Measurements from ENCODE around the gene PKNOX2.

- TF ChIP-seq CTCF (IDR thresholded peaks at IDR 0.05; ENCODE audit: low read depth, low read length): no peak
- TF ChIP-seq EZH2phosphoT487 (IDR thresholded peaks at IDR 0.05; ENCODE audit: low read depth): no peak
These were observed 107.0 kb downstream of the PKNOX2 start for GRCh38 chr11:125271483-125272091.
